ENCODE measurements around the gene NT5C2.

NT5C2 gene

DNA sequence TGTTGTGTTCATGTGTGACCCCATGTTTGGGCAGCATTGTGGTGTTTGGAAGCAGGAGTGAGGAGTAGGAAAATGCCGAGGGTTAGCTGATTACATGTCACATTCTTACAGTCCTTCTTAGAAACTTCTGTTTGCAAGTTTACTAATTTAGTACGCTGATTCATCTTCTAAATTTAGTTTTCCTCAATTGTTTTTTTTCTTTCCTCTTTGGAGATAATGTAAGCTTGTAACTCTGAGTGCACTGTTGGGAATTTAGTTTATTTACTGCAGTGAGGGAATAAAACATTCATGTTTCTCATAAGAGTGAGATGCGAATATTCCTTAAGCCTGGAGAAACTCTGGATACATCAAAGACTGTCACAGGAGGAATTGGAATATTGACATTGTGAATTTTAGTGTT, 135.0 kb downstream of the NT5C2 start:
- FAIRE-seq: no peak
- TF ChIP-seq POLR2AphosphoS5 (IDR thresholded peaks at IDR 0.05; ENCODE audit: low read depth, low read length): no peak
- TF ChIP-seq POU2F2 (IDR thresholded peaks at IDR 0.05; ENCODE audit: low read depth, low read length): no peak
- no peak for TF ChIP-seq SPI1 (IDR thresholded peaks at IDR 0.05; ENCODE audit: low read depth, low read length)
- no peak for TF ChIP-seq TAF1 (IDR thresholded peaks at IDR 0.05; ENCODE audit: low read depth, low read length)
- TF ChIP-seq POLR2A (IDR thresholded peaks at IDR 0.05; ENCODE audit: low read depth, low read length): no peak
- TF ChIP-seq PAX5 (IDR thresholded peaks at IDR 0.05; ENCODE audit: insufficient read depth, low read length, severe bottlenecking): no peak
- DNase-seq (ENCODE audit: insufficient read length, low spot score): no peak

DNA sequence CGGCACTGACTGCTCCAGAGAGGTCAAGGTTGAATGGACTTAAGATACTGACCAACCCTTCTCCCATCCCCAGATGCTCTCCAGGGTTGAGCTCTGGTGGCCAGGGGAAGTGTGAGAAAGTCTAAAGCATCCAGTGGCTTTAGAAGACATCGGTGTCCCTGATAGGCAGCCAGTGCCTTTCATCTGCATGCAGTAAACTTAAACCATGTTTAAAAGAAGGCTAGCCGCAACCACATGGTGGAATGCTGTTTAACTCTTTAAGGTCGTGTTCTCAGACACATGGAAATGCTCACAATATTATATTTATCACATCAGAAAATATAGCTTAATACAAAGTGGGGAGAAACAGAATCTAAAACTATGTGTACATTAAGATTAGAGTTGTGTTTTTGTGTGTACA, 138.0 kb downstream of the NT5C2 start:
- FAIRE-seq: no peak

DNA sequence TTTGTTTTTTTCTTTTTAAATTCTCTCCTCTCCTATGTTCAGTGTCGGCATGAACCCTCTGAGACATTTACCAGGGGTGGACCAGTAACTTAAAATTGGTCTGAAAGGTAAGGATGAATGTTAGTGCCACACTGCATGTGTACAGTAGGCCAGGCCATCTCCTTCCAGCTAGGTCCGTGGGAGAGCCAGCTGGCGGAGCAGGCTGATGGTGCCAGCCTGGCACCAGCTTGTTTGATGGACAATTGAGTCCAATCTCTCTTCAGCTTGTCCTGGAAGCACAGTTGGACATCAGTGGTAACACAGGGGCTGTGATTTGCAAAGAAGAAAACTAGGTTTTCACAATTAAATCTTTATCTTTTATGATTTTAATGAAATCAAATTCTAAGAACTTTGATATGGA, 138.5 kb downstream of the NT5C2 start:
- DNase-seq (ENCODE audit: insufficient read length, low spot score): no peak
- no peak for TF ChIP-seq PAX5 (IDR thresholded peaks at IDR 0.05; ENCODE audit: insufficient read depth, low read length, severe bottlenecking)
- no peak for TF ChIP-seq POU2F2 (IDR thresholded peaks at IDR 0.05; ENCODE audit: low read depth, low read length)
- no peak for TF ChIP-seq POLR2A (IDR thresholded peaks at IDR 0.05; ENCODE audit: low read depth, low read length)
- no peak for TF ChIP-seq TAF1 (IDR thresholded peaks at IDR 0.05; ENCODE audit: low read depth, low read length)
- TF ChIP-seq POLR2AphosphoS5 (IDR thresholded peaks at IDR 0.05; ENCODE audit: low read depth, low read length): no peak
- no peak for TF ChIP-seq SPI1 (IDR thresholded peaks at IDR 0.05; ENCODE audit: low read depth, low read length)
- no peak for FAIRE-seq

More for the DNA sequence above, 138.0 kb downstream of the NT5C2 start:
- DNase-seq (ENCODE audit: insufficient read length, low spot score): no peak
- TF ChIP-seq POLR2A (IDR thresholded peaks at IDR 0.05; ENCODE audit: low read depth, low read length) (no peak), TAF1 (IDR thresholded peaks at IDR 0.05; ENCODE audit: low read depth, low read length) (no peak), PAX5 (IDR thresholded peaks at IDR 0.05; ENCODE audit: insufficient read depth, low read length, severe bottlenecking) (no peak), POLR2AphosphoS5 (IDR thresholded peaks at IDR 0.05; ENCODE audit: low read depth, low read length) (no peak), POU2F2 (IDR thresholded peaks at IDR 0.05; ENCODE audit: low read depth, low read length) (no peak), SPI1 (IDR thresholded peaks at IDR 0.05; ENCODE audit: low read depth, low read length) (no peak)

DNA sequence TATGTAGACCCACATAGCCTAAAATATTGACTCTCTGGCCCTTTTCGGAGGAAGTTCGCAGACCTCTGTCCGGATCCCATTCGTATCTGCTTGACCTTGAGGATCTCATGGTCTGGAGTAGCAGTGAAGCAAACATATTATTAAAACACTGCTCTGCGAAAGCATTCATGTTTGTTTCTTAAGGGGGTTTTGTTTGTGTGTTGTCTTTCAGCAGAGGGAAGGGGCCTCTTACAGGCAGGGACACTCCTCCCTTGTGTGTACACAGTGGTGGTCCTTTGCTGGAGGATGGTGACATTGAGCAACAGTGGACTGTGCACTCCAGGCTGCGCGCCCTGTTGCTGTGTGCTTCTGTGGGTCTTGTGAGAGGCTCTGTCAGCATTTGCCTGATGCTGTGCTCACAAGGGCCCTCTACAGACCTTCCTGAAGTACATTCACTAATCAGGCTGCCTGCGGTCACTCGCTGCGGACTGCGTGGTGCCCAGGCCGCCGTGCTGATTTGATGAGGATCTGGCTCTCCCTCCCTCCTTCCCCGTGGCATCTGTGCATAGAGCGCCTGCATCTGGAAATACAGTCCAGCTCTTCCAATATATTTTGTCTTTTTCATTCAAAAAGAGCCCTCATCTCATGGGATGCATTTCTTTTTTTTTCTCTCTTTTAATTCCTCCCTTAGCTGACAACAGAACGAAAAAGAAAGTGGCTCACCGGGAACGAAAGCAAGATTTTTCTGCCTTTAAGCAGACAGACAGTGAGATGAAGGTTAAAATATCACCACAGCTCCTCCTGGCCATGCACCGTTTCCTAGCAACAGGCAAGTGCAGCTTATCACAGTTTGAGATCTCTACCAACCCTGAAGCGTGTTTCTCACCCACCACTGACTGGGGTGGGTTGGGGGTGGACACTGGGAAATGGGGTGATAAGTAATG, 139.2 kb downstream of the NT5C2 start:
- FAIRE-seq (peak; percentile 92), DNase-seq (ENCODE audit: insufficient read length, low spot score) (no peak)
- TF ChIP-seq POU2F2 (IDR thresholded peaks at IDR 0.05; ENCODE audit: low read depth, low read length): peak; percentile 64; the same call in 1 of the 2 replicates
- TF ChIP-seq POLR2A (IDR thresholded peaks at IDR 0.05; ENCODE audit: low read depth, low read length): no peak

DNA sequence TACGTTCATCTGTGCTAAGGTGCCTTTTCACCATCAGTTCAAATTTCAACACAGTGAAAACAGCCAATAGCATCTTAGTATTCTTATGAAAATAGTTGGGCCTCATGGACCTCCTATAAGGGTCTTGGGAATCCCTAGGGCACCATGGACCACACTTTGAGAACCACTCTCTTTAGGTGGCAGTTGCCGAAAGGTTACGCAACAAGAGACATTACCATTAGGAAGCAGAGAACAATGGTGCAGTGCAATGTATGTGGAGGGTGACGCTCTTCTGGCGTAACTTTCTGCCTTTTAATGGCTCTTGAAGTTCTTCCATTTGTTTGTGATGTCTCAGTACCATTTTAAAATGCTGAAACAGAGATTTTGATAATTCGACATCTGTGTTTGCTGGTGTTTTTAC, 143.8 kb downstream of the NT5C2 start:
- DNase-seq (ENCODE audit: insufficient read length, low spot score) (no peak), FAIRE-seq (no peak)
- TF ChIP-seq POLR2A (IDR thresholded peaks at IDR 0.05; ENCODE audit: low read depth, low read length): no peak
- TF ChIP-seq PAX5 (IDR thresholded peaks at IDR 0.05; ENCODE audit: insufficient read depth, low read length, severe bottlenecking): no peak
- TF ChIP-seq TAF1 (IDR thresholded peaks at IDR 0.05; ENCODE audit: low read depth, low read length): no peak
- no peak for TF ChIP-seq POLR2AphosphoS5 (IDR thresholded peaks at IDR 0.05; ENCODE audit: low read depth, low read length)
- no peak for TF ChIP-seq SPI1 (IDR thresholded peaks at IDR 0.05; ENCODE audit: low read depth, low read length)
- no peak for TF ChIP-seq POU2F2 (IDR thresholded peaks at IDR 0.05; ENCODE audit: low read depth, low read length)

DNA sequence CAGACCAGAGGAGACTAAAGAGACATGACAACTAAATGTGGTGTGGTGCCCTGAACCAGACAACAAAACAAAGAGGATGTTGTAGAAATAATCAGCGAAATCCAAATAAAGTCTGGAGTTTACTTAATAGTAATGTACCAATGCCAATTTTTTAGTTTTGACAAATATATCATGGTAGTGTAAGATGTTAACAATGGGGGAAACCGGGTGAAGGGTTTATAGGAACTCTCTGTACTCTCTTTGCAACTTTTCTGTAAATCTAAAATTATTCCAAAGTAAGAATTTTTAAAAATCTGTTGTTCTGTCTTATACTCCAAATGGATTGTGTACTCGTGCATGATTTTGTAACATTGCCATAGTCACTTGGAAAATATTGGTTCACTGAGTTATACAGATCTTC, 145.7 kb downstream of the NT5C2 start:
- DNase-seq (ENCODE audit: insufficient read length, low spot score) (no peak), FAIRE-seq (no peak)
- no peak for TF ChIP-seq SPI1 (IDR thresholded peaks at IDR 0.05; ENCODE audit: low read depth, low read length)
- no peak for TF ChIP-seq PAX5 (IDR thresholded peaks at IDR 0.05; ENCODE audit: insufficient read depth, low read length, severe bottlenecking)

DNA sequence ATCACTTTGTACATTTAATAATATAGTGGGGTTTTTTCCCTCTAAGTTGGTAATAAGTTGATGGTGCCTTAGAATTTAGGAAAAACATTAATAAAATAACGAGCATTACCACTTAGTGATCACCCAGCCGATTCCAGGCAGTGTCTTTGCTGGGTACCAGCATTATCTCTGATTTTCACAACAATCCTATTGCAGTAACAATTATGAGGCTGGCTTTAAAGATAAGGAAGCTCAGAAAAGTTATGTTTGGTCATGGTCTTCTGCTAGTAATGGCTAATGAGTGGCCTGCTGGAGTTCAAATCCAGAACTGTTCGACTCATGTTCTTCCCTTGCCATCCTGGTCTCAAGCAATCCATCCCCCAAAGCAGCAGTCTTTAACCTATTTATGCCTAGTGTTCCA, 147.1 kb downstream of the NT5C2 start:
- FAIRE-seq (no peak), DNase-seq (ENCODE audit: insufficient read length, low spot score) (no peak)
- no peak for TF ChIP-seq POU2F2 (IDR thresholded peaks at IDR 0.05; ENCODE audit: low read depth, low read length)

DNA sequence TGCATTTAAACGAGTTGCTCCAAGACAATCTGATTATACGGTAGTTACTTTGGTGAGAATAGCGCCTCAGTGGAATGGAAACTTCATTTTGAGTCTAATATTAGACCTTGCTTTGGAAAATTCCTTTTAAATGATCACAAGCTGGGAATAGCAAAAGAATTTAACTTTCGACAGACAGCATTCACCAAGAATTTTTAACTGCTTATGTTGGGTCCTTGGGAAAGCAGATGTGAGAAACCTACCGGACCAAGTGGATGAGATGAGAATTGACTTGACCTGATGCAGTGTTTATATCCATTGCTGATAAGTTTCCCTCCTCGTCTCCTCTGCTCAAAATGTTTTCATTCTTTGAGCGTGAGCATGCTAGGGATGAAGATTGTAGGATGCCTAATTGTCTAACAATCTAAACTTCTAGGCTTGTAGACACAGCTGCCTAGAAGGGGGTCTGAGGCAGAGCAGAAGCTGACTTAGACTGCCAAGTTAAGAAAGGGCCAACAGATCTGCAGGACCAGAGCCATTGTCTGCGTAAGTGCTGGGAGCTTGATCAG, 148.1 kb downstream of the NT5C2 start:
- DNase-seq (ENCODE audit: insufficient read length, low spot score) (no peak), FAIRE-seq (no peak)
- no peak for TF ChIP-seq POU2F2 (IDR thresholded peaks at IDR 0.05; ENCODE audit: low read depth, low read length)
- no peak for TF ChIP-seq POLR2A (IDR thresholded peaks at IDR 0.05; ENCODE audit: low read depth, low read length)
- no peak for TF ChIP-seq TAF1 (IDR thresholded peaks at IDR 0.05; ENCODE audit: low read depth, low read length)
- no peak for TF ChIP-seq SPI1 (IDR thresholded peaks at IDR 0.05; ENCODE audit: low read depth, low read length)
- no peak for TF ChIP-seq PAX5 (IDR thresholded peaks at IDR 0.05; ENCODE audit: insufficient read depth, low read length, severe bottlenecking)
- TF ChIP-seq POLR2AphosphoS5 (IDR thresholded peaks at IDR 0.05; ENCODE audit: low read depth, low read length): no peak

DNA sequence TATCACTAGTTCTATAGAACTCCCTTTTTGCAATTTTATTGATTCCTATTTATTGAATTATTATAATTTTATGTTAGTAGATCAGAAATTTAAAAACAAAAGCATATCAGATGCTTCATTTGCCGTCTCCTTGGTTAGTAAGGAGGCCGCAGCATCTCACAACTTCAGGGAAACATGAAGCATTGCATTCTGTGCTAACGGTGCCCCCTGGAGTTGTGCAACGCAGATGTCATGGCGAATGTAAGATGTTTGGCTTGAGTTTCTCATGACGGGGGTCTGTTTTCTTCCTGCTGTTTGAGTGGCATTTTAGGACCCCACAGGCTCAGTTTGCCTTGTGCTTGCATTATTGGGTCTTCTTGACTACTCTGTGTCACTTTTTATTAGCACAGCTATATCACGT, 150.2 kb downstream of the NT5C2 start:
- no peak for FAIRE-seq
- DNase-seq (ENCODE audit: insufficient read length, low spot score): no peak
- no peak for TF ChIP-seq POLR2AphosphoS5 (IDR thresholded peaks at IDR 0.05; ENCODE audit: low read depth, low read length)
- TF ChIP-seq TAF1 (IDR thresholded peaks at IDR 0.05; ENCODE audit: low read depth, low read length): no peak
- no peak for TF ChIP-seq PAX5 (IDR thresholded peaks at IDR 0.05; ENCODE audit: insufficient read depth, low read length, severe bottlenecking)
- no peak for TF ChIP-seq POU2F2 (IDR thresholded peaks at IDR 0.05; ENCODE audit: low read depth, low read length)
- no peak for TF ChIP-seq SPI1 (IDR thresholded peaks at IDR 0.05; ENCODE audit: low read depth, low read length)
- TF ChIP-seq POLR2A (IDR thresholded peaks at IDR 0.05; ENCODE audit: low read depth, low read length): no peak

DNA sequence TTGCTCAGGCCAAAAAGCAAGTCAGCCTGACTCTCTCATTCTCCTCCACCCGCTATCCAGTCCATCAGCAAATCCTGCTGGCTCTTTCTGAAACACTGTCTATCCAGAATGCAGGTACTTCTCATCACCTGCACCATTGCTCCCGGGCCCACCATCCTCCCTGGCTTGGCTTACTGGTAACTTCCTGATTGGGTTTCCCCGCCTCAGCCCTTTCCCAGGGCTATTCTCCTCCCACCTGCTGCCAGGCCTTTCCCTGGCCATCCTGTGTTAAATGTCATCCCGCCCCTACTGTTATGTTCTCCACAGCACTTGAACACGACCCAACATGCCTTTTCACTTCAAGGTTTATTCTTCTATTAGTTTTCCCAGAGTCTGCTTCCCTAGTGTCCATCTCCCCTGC, 150.9 kb downstream of the NT5C2 start:
- no peak for TF ChIP-seq POLR2AphosphoS5 (IDR thresholded peaks at IDR 0.05; ENCODE audit: low read depth, low read length)
- FAIRE-seq (no peak), DNase-seq (ENCODE audit: insufficient read length, low spot score) (no peak)
